Activated naive CD8-positive, alpha-beta T cell treated with anti-CD3 and anti-CD28 coated beads, Interleukin-2, amount 50 U/mL, for 16 hours (primary cell): ENCODE results near the gene WDR54.
"Not testable (repeated sequence)": the region's sequence is repeated elsewhere in the genome, so short reads cannot be mapped to it uniquely, and the experiment has no call there.

Experiments used
- DNase-seq: peaks from one replicate; pipeline ENCODE4 v3.0.0-alpha.2; 2020; ENCODE audit warnings: low read depth, low spot score

WDR54 gene

DNA sequence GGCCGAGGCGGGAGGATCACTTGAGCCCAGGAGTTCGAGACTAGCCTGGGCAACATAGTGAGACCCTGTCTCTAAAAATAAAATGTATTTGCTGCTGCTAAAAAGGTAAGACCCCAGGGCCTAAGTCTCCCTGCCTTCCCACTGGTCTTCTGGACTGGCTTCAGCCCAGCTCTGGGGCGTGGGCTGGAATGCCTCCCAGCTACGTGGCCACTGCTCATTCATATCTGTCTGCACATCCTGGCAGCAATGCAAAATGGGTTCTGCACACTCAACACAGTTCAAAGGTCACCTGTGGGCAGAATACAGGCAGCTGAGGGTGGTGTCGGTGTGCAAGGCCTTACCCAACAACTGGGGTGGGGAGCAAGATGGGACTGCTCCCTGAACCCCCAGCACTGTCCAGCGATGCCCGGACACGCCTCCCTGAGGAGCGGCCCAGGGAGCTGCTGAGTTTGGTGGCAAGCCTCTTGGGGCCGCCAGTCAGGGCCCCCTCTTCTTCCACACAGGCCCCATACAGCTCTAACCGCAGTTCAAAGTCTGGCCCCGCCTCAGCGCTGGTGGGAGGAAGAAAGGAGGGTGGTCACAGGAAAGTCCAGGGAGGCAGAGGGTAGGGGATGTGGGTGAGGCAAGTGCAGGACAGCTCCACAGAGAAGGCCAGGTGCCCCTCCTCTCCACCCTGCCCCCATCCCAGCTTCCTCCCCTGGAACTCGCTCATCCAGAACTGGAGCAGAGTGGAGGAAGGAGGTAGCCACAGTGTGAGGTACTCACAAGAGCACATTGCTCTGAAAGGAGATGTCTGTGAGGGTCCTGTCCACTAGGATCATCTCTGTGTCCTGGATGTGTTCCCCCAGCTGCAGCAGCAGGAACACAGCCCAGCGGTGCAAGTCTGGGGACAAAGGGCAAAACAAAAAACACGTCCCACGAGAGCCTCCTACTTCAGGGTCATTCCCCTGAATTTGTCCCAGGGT lies 8.2 kb downstream of the WDR54 start:
- no peak for DNase-seq

DNA sequence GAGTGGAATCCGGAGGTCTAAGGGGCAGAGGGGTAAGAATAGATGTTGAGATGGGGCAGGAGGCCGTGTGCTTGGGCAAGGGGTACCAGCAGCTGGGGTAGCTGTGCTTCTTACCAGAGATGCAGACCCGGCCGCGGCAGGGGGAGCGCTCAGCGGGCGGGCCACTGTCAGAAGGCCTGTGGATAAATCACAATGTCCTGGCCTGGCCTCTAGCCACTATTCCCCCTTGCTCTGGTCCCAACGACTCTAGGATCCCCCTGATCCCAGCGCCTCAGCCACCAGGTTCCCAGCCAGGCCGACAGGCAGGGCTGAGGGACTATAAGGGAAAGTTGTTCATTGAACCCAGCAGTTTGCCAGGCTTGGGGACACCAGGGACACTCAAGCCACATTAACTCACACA lies 9.0 kb downstream of the WDR54 start:
- no peak for DNase-seq

DNA sequence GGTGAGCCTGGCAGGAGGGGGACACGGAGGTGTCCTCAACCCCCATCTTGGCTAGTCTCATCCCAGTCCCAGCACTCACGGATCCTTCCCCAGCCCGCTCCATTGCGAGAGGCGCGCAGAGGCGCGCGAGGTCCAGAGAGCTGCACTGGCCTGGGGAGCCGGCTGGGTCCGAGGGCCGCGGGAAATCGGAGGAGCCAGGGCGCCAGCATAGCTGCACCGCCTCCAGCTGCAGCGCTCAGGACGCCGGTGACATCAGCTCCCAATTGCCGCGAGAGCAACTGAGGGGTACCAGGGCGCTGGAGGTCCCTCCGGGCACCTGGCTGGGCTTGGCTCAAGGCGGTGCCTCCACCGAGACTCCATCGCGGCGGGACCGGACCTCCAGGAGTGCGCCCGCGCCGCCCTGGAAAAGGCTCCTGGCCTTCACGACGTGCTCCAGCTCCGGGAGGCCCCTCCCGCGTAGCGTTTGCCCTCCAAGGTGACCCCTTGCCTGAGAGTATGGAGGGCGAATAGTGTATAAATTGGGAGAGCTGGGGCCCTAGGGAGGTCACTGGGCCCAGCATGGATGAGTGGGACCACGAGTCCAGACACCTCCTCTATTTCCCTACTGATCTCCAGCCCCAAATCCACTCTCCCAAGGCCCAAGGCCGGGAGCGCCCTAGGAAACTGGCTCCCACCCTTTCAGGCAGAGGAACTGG lies 14.7 kb downstream of the WDR54 start:
- DNase-seq = no peak

DNA sequence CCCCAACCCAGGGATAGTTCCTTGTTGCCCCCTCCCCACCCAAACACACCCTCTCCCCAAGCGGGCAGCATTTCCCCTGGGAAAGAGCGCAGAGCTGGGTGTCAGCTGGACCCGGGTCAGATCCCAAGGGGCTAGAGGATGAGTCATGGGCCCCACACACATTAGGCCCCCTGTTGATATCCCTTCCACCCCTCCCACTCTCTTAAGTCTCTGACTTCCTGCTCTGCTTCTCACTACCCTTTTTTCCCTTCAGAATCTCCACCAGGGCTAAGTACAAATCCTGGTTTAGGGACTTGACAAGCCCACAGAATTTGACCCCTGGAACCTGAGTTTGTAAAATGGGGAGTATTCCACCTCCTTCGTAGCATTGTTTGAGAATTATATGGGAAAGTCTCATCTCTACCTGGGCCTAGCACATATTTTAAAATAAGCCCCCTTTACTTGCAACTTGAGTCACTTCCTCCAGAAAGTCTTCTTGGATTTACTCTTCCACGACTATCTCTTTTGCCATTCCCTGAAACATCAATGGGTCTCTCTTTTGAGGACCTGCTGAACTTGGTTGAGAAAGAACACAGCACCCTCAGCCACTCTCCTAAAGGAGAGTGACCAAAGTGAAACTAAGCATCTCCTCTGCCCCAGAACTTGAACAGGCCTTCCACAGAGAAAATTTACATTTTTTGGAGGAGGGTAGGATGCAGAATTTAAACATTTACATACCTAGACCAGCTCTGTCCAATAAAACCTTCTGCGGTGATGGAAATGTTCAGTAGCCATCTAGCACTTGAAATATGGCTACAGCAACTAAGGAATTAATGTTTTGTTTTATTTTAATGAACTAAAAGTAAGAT lies 15.5 kb downstream of the WDR54 start:
- no peak for DNase-seq

DNA sequence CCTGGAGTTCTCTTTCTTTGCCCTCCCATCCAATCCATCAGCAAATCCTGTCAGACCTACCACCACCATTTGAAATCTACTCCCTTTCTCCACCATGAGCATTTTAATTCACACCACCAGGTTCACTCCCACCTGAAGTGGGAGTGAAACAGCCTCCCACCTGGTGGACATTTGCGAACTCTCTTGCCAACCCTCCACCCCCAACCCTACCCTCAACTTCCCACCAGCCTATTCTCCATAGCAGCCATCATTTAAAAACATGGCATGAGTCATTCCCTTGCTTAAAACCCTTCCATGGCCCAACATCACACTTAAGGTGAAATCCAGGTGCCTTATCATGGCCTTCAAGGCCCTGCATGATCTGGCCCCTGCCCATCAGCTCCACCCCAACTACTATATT lies 16.7 kb downstream of the WDR54 start:
- no peak for DNase-seq

DNA sequence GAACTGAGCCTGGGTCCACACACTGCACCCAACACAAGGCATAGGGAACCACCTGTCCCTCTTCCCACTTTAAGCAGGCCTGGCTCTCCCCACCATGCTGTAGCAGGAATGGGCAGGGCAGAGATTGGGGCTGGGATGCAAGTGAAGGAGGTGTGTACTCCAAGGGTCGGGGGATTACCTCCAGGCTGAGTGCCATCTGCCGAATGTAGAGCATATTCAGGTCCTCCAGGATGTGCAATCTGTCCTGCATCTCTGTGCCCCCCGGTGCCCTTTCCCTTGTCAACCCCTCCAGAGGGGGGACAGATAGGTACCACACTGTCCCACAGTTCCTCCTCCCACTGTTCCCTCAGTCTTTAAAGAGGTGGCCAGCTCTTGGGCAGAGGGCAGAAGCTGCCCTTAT lies 17.8 kb downstream of the WDR54 start:
- no peak for DNase-seq

DNA sequence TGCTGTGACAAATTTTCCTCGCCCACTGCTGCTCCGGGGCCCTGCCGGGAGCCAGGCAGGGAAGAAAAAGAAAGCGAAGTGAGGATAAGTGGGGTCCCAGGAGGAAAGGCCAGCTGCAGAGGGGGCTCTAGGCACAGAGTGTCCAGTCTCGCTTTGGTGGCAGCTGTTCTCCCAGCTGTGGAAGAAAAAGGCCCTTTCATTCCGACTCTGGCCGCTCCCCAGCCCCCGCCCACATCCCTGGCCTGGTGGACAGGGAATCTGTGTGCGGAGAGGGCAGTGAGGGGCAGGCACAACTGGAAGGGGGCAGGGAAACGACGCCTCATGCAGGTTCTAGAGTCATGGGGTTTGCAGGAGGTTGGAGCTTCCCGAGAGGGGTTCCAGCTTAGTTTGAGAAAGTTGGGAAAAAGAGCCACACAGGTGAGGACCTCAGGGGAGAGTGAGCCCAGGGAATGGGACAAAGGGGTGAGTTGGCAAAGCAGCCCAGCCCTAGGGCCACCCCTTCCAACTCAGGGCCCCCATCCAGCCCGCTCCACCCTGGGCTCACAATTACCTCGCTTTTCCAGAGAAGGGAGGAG lies 18.4 kb downstream of the WDR54 start:
- DNase-seq = no peak

DNA sequence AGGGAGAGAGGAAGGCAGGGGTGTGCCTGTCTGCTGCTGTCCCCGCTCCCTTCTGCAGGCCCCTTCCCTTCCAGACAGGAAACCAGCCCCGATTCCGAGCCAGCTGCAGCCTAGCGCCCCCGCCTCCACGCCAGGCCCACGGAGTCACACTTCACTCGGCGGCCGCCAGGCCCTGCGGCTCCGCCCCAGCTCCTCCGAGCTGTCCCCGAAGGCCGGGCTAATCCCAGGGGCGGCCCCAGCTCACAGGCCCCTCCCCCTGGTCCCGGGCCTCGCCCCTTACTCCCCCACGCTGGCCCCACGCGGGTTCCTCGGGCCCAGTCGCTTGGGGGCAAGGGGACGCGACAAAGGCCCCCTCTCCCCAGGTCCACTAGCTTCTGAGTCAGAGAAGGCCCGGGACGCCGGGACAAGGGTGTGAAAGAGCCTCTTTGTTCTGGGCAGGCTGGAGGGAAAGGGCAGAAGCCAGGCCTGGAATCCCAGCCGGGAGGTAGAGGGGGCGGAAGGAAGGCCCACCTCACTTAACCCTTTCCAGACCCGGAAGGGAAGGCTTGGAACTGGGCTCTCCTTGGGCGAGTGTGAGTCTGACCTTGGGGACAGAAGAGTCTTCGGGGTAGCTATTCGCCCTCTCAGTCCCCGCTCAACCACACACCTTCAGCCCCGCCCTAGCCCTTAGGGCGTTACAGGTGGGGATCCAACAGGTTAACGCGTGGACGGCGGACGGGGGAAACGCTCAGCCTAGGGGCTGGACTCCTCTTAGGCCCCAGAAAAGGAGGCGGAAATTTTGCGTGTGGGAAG lies 19.0 kb downstream of the WDR54 start:
- DNase-seq = no peak

DNA sequence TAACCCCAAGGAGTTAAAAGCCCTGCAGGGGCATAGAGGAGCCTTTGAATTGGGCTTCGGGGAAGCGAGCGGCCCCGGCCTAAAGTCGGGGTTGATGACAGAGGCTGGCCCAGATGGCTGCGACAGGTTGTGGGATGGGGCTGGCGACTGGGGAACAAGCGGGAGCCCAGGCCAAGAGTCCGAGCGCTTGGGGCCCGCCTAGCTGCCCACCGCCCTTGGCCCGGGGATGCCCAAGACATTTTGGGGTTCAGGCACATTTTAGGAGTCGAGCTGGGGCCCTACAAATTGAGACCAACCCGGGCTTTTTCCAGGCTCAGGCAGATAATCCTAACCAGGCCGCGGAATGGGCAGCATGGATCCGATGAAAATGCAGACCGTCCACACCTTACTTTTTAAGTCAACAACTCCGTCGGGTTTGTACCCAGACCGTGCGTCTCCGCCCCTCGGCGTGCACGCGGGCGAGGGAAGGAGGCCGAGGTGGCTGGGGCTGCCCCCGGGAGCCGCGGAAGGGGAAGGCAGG lies 19.7 kb downstream of the WDR54 start:
- no peak for DNase-seq

DNA sequence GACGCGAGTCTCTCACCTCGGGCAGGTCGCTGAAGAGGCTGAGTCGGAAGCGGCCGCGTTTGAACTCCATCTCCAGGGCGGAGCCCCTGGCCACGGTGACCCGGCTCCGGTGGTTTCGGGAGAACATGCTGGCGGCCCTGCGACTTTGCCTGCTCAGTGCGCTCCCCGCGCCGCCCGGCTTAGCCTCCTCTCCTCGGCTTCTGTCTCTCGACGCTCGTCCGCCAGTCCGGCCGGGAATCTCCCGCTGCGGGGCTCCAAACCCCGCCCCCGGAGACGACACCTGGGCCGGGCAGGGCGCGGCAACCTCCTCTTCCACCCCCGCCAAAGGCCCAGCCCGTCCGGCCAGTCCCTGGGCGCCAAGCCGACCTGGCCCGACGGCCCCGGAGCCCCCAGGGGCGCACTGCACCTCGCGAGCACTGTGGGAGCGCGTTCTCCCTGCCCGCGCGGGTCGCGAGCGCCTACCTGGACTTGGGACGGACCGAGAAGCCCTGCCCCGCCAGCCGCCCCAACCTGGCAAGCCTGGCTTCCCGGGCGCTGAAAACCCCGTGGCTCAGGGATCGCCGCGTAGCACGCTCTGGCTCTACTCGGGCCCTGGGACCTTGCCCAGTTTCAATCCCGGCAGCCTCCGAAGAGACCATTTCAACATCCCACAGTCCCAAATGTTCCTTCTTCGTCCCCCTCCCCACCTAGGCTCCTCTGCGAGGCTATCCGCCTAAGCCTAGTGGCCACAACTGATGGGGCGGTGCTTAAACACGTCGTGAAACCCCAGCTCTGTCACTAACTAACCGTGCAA lies 20.4 kb downstream of the WDR54 start, which contains the start of gene RTKN:
Gene RTKN, minus strand, starts transcription at position 248 of the 793 bp plus-strand sequence. Its CDS starts 121 bp downstream, at position 127.
- DNase-seq = no peak

DNA sequence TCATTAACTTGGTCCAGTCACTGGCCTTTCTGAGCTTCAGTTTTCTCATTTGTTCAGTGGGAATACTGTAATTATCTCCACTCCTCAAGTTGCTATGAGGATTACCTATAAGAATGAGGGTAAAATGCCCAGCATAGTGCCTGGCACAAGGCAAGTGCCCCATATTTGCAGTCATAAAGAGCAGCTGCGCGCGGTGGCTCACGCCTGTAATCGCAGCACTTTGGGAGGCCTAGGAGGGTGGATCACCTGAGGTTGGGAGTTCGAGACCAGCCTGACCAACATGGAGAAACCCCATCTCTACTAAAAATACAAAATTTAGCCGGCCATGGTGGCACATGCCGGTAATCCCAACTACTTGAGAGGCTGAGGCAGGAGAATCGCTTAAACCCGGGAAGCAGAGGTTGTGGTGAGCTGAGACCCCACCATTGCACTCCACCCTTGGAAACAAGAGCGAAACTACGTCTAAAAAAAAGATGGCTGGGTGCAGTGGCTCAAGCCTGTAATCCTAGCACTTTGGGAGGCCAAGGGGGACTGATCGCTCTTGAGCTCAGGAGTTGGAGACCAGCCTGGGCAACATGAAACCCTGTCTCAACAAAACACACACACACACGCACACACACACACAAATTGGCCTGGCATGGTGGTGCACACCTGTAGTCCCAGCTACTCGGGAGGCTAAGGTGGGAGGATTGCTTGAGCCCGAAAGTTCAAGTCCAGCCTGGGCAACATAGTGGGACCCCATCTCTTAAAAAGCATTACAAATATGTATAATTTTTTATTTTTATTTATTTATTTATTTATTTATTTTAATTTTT lies 21.2 kb downstream of the WDR54 start:
- not testable (repeated sequence) for DNase-seq

DNA sequence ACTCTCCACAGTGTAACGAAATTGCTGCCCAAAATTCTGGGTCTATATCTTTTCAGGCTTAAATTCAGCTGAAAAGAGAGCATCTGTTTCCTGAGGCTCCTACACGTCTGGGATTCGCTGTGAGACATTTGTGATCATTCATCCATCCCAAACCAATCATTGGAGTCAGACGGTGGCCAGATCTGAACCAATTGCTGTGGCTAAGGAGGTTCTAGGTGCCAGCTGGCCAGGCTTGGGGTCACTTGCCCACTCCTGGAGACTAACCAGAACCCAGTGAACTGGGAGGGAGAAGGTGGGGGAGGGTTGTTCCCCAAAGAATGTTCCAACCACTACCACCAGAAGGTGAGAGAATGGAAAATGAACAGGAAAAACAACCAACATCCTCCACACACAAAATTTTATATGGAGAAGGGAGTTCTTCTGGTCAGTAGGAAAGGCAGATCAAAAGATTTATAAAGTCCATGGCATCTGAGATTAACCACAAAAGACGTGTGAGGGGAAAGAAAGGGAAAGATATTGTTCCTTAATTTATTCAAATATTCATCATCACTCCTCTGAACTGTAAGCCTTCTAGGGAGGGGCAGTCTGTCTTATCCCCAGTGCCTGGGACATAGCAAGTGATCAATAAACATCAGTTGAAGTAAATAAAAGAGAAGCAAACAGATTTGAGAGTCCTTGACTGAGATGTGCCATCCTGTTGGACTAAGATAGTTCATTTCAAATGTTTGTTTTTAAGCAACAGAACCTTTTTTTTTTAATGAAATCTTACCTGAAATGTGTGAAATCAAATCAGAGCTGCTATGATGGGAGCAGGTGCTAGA lies 23.2 kb downstream of the WDR54 start:
- no peak for DNase-seq

DNA sequence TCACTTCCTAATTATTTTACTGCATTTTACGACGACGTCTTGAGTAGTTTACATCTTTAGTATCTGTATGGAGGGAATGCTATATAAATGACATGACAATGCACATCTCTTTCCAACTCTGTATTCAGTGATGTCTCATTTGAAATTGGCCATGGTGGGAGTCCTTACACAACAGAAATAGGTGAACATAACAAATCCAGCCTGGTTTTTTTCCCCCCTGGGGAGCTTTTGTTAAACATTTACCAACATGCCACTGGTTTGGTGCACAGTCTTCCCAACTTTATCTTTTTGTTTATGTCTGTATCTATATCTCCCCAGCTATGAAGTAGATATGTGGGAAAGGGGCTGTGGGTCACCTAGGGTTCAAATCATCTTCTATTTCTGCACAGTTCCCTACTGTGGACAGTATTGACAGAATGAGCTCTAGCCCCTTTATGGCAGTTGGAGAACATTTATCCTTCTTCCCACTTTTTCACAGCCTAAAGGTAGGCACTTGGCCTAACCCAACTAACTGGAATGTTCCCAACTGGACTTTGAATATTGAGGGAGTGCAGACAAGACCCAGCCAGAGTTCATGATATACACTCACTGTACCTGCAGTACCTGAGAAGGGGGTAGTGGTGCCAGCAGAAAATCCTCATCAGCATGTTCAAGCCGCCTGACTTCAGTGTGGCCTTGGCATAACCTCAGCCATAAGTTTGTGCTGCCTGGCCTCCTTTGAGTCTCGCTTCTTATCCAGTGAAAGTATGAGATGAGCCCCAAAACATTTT lies 25.9 kb downstream of the WDR54 start:
- no peak for DNase-seq

DNA sequence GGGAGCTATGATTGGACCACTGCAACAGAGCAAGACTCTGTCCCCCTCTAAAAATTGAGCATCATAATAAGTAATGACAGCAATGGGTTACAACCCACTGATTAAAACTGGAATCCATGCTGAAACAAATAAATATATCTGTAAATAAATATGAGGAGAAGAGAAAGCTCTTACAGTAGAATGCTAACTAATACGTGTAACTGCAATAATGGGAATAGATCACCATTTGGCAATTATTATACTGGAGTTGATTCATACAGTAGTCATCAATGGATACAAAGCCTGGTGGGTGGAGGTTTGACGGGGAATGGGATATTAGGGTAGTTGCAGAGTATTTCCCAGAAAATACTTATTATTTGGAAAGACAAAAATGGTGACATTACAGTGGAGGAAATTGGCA lies 27.2 kb downstream of the WDR54 start:
- DNase-seq = no peak

DNA sequence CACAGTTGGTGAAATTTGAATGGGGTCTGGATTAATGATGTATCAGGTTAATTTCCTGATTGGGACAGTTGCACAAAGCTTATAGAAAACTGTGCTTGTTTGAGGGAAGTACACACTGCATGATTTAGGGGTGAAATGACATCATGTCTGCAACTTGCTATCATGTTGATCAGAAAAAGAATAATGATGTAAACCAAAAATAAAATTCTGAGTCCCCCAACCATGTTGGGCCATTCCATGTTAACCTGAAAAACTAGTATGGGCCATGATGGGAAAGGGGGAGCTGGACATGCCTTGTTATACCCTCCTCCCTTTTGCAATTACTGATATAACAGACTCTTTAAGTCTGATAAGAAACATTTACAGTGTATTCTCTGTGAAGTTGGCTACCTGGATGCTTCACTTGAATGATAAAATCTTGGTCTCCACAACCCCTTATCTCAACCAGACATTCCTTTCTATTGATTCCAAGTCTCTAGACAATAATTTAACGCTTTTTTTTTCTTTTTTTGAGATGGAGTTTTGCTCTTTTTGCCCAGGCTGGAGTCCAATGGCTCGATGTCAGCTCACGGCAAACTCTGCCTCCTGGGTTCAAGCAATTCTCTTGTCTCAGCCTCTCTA lies 29.1 kb downstream of the WDR54 start:
- no peak for DNase-seq

DNA sequence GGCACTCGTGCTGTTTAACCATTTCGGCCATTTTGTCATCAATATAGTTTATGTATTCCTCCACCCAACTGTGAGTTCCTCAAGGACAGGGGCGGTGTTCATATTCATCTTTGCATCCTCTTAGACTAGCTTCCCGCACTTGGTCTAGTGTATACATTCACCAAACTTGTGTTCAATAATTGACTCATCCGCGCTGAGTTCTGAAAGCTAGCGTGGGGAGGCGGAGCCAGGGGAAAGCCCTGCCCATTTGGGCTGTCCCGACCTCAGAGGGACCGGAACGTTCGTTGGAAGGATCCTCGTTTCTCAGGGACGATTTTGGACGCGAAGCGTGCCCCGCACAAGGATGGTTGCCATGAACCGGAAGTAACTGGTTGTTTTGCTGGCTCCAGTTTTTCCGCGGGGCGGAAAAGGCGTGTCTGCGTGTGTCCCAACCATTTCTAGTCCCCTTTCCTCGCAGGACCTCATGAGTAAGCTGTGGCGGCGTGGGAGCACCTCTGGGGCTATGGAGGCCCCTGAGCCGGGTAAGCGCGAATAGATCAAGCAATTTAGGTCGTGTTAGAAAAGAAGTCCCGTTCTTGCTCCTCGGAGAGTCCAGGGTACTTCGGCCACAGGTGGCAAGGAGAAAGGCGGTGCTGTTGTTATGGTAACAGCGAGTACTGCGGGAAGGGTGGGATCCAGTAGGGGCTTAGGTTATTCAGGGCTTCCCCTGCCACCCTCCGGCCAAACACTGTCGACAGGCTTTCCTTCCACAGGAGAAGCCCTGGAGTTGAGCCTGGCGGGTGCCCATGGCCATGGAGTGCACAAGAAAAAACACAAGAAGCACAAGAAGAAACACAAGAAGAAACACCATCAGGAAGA lies 33.4 kb downstream of the WDR54 start, which contains the start of gene INO80B:
Gene INO80B, plus strand, starts transcription at position 434 of the 858 bp plus-strand sequence. Its CDS starts 30 bp downstream, at position 464.
- DNase-seq = peak; percentile 91
